Measurements from ENCODE around the gene IFT81. TPM values are rescaled to one million over a fixed set of nuclear protein-coding genes. Genes with fewer than 3 reads are reported as not detected.

Gene IFT81
- polyA plus RNA-seq, 1 of the 3 experiments (the other 2 are of a cell fraction) = 7.9 TPM

GRCh38 chr12:110224379-110225304, 100.5 kb downstream of the IFT81 start:
- Histone ChIP-seq H3K9me3 (no peaks in the 10 kb centered on the region), H3K4me2 (peak overlapping the region; percentile 62), H3K27ac (ENCODE audit: low read depth in 2 of 2, low read length in 1 of 2) (peak overlapping the region; percentile 73 to 75), H3K9ac (peak overlapping the region; percentile 20; the same call in 1 of the 2 replicates), H3F3A (replicated peaks; ENCODE audit: insufficient read depth) (peaks cover 20% of the 10 kb centered on the region), H3K9me2 (no peaks in the 10 kb centered on the region), H2AFZ (ENCODE audit: low read depth) (peak overlapping the region; percentile 56; the same call in 1 of the 2 replicates), H3K4me3 (ENCODE audit: low read depth in 2 of 2, low read length in 1 of 2) (peak overlapping the region; percentile 18 to 26; a peak in 2 of 4 replicates), H3K4me1 (ENCODE audit: control insufficient read depth in 1 of 2, insufficient read depth in 2 of 2, low read depth in 1 of 2, low read length in 1 of 2) (peaks cover 6 to 13% of the 10 kb centered on the region in 2 experiments), H4K20me1 (ENCODE audit: insufficient read depth) (no peaks in the 10 kb centered on the region), H3K27me3 (ENCODE audit: insufficient read depth) (no peaks in the 10 kb centered on the region), H3K36me3 (replicated peaks in 1 of 2; ENCODE audit: control insufficient read depth in 1 of 2, insufficient read depth in 2 of 2, low read length in 1 of 2) (peaks cover 0 to 9% of the 10 kb centered on the region in 2 experiments), H3K79me2 (ENCODE audit: insufficient read depth) (no peaks in the 10 kb centered on the region)
- TF ChIP-seq FOXM1 (IDR thresholded peaks at IDR 0.05; ENCODE audit: low read depth) (no peak), IRF3 (IDR thresholded peaks at IDR 0.05; ENCODE audit: low read depth, low read length) (no peak), FOXJ3 (CRISPR knock-in tag; IDR thresholded peaks at IDR 0.05) (no peak), CTCF (IDR thresholded peaks at IDR 0.05) (peak; percentile 74), SMC3 (IDR thresholded peaks at IDR 0.05; ENCODE audit: low read depth, low read length) (peak; percentile 45), RAD21 (IDR thresholded peaks at IDR 0.05; ENCODE audit: low read length) (peak; percentile 61), PBX3 (IDR thresholded peaks at IDR 0.05) (peak; percentile 31), NFIC (IDR thresholded peaks at IDR 0.05; ENCODE audit: borderline replicate concordance) (peak; percentile 82), ELF1 (IDR thresholded peaks at IDR 0.05) (no peak), ZBTB33 (IDR thresholded peaks at IDR 0.05; ENCODE audit: borderline replicate concordance, low read depth) (no peak), EP300 (IDR thresholded peaks at IDR 0.05; ENCODE audit: borderline replicate concordance in 1 of 2, low read depth in 1 of 2, low read length in 1 of 2) (no peak), CHD2 (IDR thresholded peaks at IDR 0.05; ENCODE audit: low read length, partially characterized antibody) (no peak), FOSL2 (IDR thresholded peaks at IDR 0.05; ENCODE audit: borderline replicate concordance, low read depth) (peak; percentile 37; the same call in 1 of the 2 replicates), MEF2A (IDR thresholded peaks at IDR 0.05; ENCODE audit: borderline replicate concordance, low read depth) (0 out of 2 replicates have a peak, but pooled peaks have one; percentile 24), MAX (IDR thresholded peaks at IDR 0.05; ENCODE audit: low read depth) (no peak), TCF12 (IDR thresholded peaks at IDR 0.05) (peak; percentile 41; the same call in 1 of the 2 replicates), RFX5 (IDR thresholded peaks at IDR 0.05; ENCODE audit: low read length) (no peak), GABPA (IDR thresholded peaks at IDR 0.05; ENCODE audit: low read depth) (no peak), POLR2AphosphoS5 (IDR thresholded peaks at IDR 0.05; ENCODE audit: low read depth, low read length) (no peak), MXI1 (IDR thresholded peaks at IDR 0.05; ENCODE audit: low read depth, low read length) (no peak)
- 18% methylated on average over 10 of the region's 10 CpGs for WGBS (ENCODE audit: low lambda C conversion rate)
- ChIA-PET POLR2A (no interaction called here), CTCF (interaction anchor here (0.7 to 1.9 kb wide), 10 partner anchors 8 to 126 kb away, joined by 3 to 6 read pairs (median 4); partner anchors contain the start of gene ATP2A2)
- DNase-seq = peak; percentile 26
